Calu3 (cell line): Measurements from ENCODE around the gene CAPRIN1. TPM values are rescaled to one million over a fixed set of nuclear protein-coding genes. Genes with fewer than 3 reads are reported as not detected.

Experiments
- BruUV-seq: library from RNA; stranded (reverse); fragments of 400-500 nt; replicated peaks from 2 replicates; lab custom pipeline; 2021; lab: Mats Ljungman, UMichigan
- CTCF ChIA-PET: fragments of 300-600 bp; sonication (Branson Sonifier 250); formaldehyde crosslinking; loops from one replicate; lab custom pipeline; 2022; ENCODE audit warnings: antibody characterized with exemption; lab: Charles Lee
- DNase-seq: peaks from one replicate; pipeline ENCODE4 v3.0.0; 2022
- H3K27ac Mint-ChIP-seq: one replicate; pipeline ENCODE4 v1.8.0; 2022; ENCODE audit warnings: mixed read lengths; ENCODE audit not compliant: unreplicated experiment
- H3K27me3 Mint-ChIP-seq: one replicate; pipeline ENCODE4 v1.8.0; 2022; ENCODE audit warnings: mixed read lengths; ENCODE audit not compliant: unreplicated experiment
- H3K36me3 Mint-ChIP-seq: one replicate; pipeline ENCODE4 v1.8.0; 2022; ENCODE audit warnings: mild to moderate bottlenecking, moderate library complexity, mixed read lengths; ENCODE audit not compliant: insufficient read depth, unreplicated experiment
- H3K4me1 Mint-ChIP-seq: one replicate; pipeline ENCODE4 v1.8.0; 2022; ENCODE audit warnings: mild to moderate bottlenecking, low read depth, mixed read lengths; ENCODE audit not compliant: unreplicated experiment
- H3K4me3 Mint-ChIP-seq: one replicate; pipeline ENCODE4 v1.8.0; 2022; ENCODE audit warnings: mild to moderate bottlenecking, low read depth, moderate library complexity, mixed read lengths; ENCODE audit not compliant: unreplicated experiment
- H3K9me3 Mint-ChIP-seq: one replicate; pipeline ENCODE4 v1.8.0; 2022; ENCODE audit warnings: low read depth, mixed read lengths; ENCODE audit not compliant: unreplicated experiment
- intact Hi-C: fragments of 100-400 bp; cut with micrococcal nuclease; formaldehyde crosslinking; loops from one replicate; pipeline ENCODE4 v1.10.0; 2022; ENCODE audit not compliant: unreplicated experiment
- total RNA-seq: library from RNA; stranded (reverse); gene quantifications from 2 replicates; pipeline ENCODE4 v1.2.3, GENCODE V29; 2022
- TF ChIP-seq, protein P1 (sequence below): fragments of 200-600 bp; IDR thresholded peaks from one replicate; pipeline ENCODE4 v1.8.0; 2022; ENCODE audit warnings: antibody characterized with exemption; ENCODE audit not compliant: unreplicated experiment

The CAPRIN1 gene
- total RNA-seq, 1 experiment from 2014 or later = 268 TPM

DNA sequence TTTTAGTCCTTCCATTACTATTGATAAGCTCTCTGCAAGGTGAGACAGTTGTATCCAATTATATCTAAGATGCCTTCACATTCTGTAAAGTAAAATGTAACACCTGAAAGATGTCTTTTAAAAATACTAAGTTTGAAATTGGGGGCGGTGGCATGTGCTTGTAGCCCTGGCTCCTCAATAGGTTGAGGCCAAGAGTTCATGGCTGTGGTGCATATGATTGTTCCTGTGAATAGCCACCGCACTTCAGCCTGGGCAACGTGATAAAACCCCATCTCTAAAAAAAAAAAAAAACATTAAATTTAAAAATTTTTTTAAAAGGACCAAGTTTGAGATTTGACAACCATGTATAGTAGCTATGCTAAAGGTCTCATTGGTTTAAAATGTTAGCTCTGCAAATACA lies 20.5 kb downstream of the CAPRIN1 start:
- intact Hi-C loops = no loop called here
- no peak overlapping the region for H3K27ac Mint-ChIP-seq
- TF ChIP-seq, protein P1, sequence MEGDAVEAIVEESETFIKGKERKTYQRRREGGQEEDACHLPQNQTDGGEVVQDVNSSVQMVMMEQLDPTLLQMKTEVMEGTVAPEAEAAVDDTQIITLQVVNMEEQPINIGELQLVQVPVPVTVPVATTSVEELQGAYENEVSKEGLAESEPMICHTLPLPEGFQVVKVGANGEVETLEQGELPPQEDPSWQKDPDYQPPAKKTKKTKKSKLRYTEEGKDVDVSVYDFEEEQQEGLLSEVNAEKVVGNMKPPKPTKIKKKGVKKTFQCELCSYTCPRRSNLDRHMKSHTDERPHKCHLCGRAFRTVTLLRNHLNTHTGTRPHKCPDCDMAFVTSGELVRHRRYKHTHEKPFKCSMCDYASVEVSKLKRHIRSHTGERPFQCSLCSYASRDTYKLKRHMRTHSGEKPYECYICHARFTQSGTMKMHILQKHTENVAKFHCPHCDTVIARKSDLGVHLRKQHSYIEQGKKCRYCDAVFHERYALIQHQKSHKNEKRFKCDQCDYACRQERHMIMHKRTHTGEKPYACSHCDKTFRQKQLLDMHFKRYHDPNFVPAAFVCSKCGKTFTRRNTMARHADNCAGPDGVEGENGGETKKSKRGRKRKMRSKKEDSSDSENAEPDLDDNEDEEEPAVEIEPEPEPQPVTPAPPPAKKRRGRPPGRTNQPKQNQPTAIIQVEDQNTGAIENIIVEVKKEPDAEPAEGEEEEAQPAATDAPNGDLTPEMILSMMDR = no peak
- no peak overlapping the region for H3K4me3 Mint-ChIP-seq
- H3K27me3 Mint-ChIP-seq = no peaks in the 10 kb centered on the region
- CTCF ChIA-PET = no interaction called here
- H3K9me3 Mint-ChIP-seq = no peaks in the 10 kb centered on the region
- DNase-seq = no peak
- peaks cover 37% of the 10 kb centered on the region for H3K4me1 Mint-ChIP-seq
- BruUV-seq = no TSS peak
- peaks cover 43% of the 10 kb centered on the region for H3K36me3 Mint-ChIP-seq

DNA sequence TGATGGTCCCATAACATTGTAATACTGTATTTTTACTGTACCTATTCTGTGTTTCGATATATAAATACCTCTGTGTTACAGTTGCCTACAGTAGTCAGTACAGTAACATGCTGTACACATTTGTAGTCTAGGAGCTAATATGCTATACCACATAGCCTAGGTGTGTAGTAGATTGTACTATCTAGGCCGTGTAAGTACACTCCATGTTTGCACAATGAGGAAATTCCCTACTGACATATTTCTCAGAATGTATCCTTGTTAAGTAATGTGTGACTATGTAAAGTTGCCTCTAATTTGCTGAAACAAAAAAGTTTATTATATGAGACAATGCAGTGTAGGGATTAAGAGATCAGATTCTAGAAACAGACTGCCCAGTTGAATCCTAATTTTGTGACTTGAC lies 21.3 kb downstream of the CAPRIN1 start:
- peaks cover 51% of the 10 kb centered on the region for H3K36me3 Mint-ChIP-seq
- no peak overlapping the region for H3K27ac Mint-ChIP-seq
- no peaks in the 10 kb centered on the region for H3K9me3 Mint-ChIP-seq
- CTCF ChIA-PET = no interaction called here
- H3K4me1 Mint-ChIP-seq = peaks cover 33% of the 10 kb centered on the region
- no TSS peak for BruUV-seq
- H3K4me3 Mint-ChIP-seq = no peak overlapping the region
- intact Hi-C loops = no loop called here
- TF ChIP-seq, protein P1 = no peak
- no peaks in the 10 kb centered on the region for H3K27me3 Mint-ChIP-seq
- no peak for DNase-seq

DNA sequence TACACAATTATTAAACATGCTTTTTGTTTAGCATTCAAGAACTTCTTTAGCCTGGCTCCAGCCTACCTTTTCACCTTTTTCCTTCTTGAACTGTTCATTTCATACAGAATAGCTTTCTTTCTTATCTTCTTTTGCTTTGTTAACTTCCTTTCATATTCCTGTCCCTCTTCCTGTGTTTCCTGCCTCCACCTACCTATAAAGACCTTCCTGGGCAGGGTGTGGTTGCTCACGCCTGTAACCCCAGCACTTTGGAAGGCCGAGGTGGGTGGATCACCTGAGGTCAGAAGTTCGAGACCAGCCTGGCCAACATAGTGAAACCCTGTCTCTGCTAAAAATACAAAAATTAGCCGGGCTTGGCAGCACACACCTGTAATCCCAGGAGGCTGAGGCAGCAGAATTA lies 22.9 kb downstream of the CAPRIN1 start:
- no TSS peak for BruUV-seq
- Mint-ChIP-seq H3K4me3 (no peak overlapping the region), H3K9me3 (no peaks in the 10 kb centered on the region), H3K27ac (peak overlapping the region; percentile 53), H3K36me3 (peaks cover 57% of the 10 kb centered on the region), H3K4me1 (peaks cover 34% of the 10 kb centered on the region), H3K27me3 (no peaks in the 10 kb centered on the region)
- CTCF ChIA-PET = interaction anchor here (1.0 to 1.3 kb wide), 2 partner anchors 26 to 78 kb away, joined by 3 to 5 read pairs; no protein-coding TSS in a partner anchor
- no peak for DNase-seq
- intact Hi-C loops = loop anchor here (2.0 kb wide), 1 partner anchor 78 kb away; no protein-coding TSS in a partner anchor
- TF ChIP-seq, protein P1 = no peak

DNA sequence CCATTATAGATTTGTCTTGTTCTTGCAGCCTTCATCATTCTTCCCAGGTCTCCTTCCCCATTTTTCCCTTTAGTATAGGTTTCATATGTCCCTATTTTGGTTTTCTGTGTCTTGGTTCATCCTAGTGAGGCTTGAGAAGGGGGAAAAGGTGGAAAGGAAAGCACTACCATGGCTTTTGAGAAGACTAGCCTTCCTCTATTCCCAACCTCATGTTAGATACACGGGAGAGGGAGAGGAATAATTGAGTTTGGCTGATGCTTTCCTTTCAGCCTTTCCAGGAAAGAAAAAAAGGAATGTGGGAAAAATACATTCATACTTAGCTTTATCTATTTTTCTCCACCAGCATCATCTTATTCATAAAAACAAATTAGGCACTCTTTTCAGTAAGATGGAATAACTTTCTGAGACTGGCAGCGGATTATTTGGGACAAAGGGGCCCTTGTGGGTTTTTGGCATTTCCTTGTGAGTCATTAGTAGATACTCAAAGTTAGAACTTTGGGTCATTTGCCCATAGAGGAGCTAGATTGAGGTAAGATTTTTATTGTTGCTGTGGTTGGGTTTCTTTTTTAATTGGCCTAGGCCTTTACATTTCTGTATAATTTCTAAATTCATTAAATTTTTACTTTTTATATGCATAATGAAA lies 23.8 kb downstream of the CAPRIN1 start:
- Mint-ChIP-seq H3K4me1 (peaks cover 34% of the 10 kb centered on the region), H3K27me3 (no peaks in the 10 kb centered on the region), H3K9me3 (no peaks in the 10 kb centered on the region), H3K36me3 (peaks cover 61% of the 10 kb centered on the region), H3K27ac (peak overlapping the region; percentile 53), H3K4me3 (peak overlapping the region; percentile 13)
- intact Hi-C loops = loop anchor here (2.0 kb wide), 1 partner anchor 78 kb away; no protein-coding TSS in a partner anchor
- BruUV-seq = no TSS peak
- CTCF ChIA-PET = interaction anchor here (0.8 to 1.3 kb wide), 5 partner anchors 10 to 99 kb away, joined by 3 to 4 read pairs (median 4); no protein-coding TSS in a partner anchor
- DNase-seq = peak; percentile 47
- TF ChIP-seq, protein P1 = no peak
